HG03521 (cell line): ENCODE results near the gene ELL3.
"Not testable (repeated sequence)": the region's sequence is repeated elsewhere in the genome, so short reads cannot be mapped to it uniquely, and the experiment has no call there.

Experiments
- ATAC-seq: cut with Tn5 transposase; IDR thresholded peaks from one replicate; pipeline ENCODE4 v1.9.1; 2021; ENCODE audit warnings: mild to moderate bottlenecking, moderate library complexity; ENCODE audit not compliant: unreplicated experiment

ELL3 gene

GRCh38 chr15:43791993-43792760 lies 15.4 kb upstream of the ELL3 start, which contains the start of gene SERF2:
Gene SERF2, plus strand, starts transcription at chr15:43792320. Its CDS starts 57 bp downstream, at chr15:43792377.
- peak; percentile 87 for ATAC-seq

- no peak for ATAC-seq
These were observed 12.6 kb upstream of the ELL3 start for GRCh38 chr15:43789409-43789808.

- ATAC-seq: no peak
These were observed 2.2 kb upstream of the ELL3 start for GRCh38 chr15:43779016-43779415.

- peak; percentile 40 for ATAC-seq
These were observed 625 bp upstream of the ELL3 start for GRCh38 chr15:43777267-43777914.

GRCh38 chr15:43776101-43776717 lies 557 bp downstream of the ELL3 start:
- ATAC-seq: peak; percentile 58

- no peak for ATAC-seq
These were observed 1.3 kb downstream of the ELL3 start for GRCh38 chr15:43775411-43775965.

- ATAC-seq: no peak
These were observed 2.7 kb downstream of the ELL3 start for GRCh38 chr15:43774062-43774461.

- ATAC-seq: no peak
These were observed 4.1 kb downstream of the ELL3 start for GRCh38 chr15:43772624-43773023.

- ATAC-seq: no peak
These were observed 5.0 kb downstream of the ELL3 start for GRCh38 chr15:43771816-43772215.

- ATAC-seq: no peak
These were observed 7.1 kb downstream of the ELL3 start for GRCh38 chr15:43769584-43770228.

GRCh38 chr15:43763819-43764446 lies 12.8 kb downstream of the ELL3 start:
- ATAC-seq: no peak

- ATAC-seq: no peak
These were observed 13.9 kb downstream of the ELL3 start for GRCh38 chr15:43762824-43763223.

- ATAC-seq: no peak
These were observed 24.9 kb downstream of the ELL3 start for GRCh38 chr15:43751885-43752284.

- no peak for ATAC-seq
These were observed 26.9 kb downstream of the ELL3 start for GRCh38 chr15:43749690-43750345.

GRCh38 chr15:43748376-43748775 lies 28.4 kb downstream of the ELL3 start:
- ATAC-seq: no peak

GRCh38 chr15:43746903-43747309 lies 29.9 kb downstream of the ELL3 start:
- not testable (repeated sequence) for ATAC-seq

- ATAC-seq: peak; percentile 80
These were observed 30.4 kb downstream of the ELL3 start, which contains the start of gene PDIA3 for GRCh38 chr15:43746245-43746902. Gene PDIA3, plus strand, starts transcription at chr15:43746438. Its CDS starts 102 bp downstream, at chr15:43746540.

GRCh38 chr15:43735416-43735815 lies 41.4 kb downstream of the ELL3 start:
- no peak for ATAC-seq

- ATAC-seq: not testable (repeated sequence)
These were observed 48.6 kb downstream of the ELL3 start for GRCh38 chr15:43728053-43728725.
